HG03139 (cell line): ENCODE data around the gene UEVLD.

Source experiments
- ATAC-seq: cut with Tn5 transposase; IDR thresholded peaks from one replicate; pipeline ENCODE4 v1.9.1; 2021; ENCODE audit not compliant: unreplicated experiment

UEVLD gene

DNA sequence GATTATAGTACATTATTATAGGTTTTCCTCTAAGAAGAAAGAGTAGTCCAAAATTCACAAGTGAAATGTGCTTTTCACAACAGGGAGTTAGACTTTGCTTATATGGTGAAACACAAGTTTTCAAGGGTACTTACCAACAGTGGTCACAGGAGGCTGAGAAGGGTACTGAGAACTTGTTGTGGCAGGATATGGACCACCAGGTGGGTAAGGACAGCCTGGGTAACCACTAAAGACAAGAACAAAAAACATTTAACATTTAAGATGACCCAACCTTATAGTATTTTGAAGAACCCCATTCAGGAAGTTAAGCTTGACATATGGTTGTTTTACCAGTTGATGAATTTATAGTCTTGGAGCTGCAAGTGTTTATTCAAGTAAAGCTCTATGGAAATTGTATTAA, 86.2 kb downstream of the UEVLD start:
- no peak for ATAC-seq

DNA sequence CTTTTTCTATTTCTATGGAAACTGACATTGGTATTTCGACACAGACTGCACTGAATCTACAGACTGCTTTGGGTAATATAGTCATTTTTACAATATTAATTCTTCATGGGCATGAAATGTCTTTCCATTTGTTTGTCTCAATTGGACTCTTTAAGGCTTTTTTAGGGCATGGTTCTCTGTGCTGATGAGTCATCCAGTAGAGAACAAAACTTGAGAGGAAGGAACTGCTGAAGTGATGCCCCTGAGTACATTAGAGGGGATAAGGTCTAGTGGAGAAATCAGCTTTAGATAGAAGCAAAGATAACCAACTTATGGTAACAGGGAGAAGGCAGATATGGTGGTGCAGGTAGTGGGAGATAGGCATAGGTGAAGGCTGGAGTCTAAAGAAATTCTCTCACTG, 86.9 kb downstream of the UEVLD start:
- ATAC-seq: no peak

DNA sequence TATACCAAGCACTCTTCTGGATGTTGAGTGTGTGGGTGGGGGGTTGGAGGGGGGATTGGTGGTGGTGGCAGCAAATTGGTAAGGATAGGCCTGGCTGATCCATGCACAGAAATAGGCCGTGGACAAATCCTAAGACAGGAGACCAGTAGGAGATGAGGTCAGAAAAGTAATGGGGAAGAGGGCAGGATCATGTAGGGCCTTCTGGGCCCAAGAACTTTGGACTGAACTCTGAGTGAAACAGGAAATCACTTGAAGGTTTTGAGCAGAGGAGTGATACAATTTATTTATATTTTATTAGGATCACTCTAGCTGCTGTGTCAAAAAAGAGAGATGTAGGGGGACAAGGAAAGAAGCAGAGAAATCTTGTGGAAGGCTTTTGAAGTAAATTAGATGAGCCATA, 90.5 kb downstream of the UEVLD start:
- no peak for ATAC-seq

DNA sequence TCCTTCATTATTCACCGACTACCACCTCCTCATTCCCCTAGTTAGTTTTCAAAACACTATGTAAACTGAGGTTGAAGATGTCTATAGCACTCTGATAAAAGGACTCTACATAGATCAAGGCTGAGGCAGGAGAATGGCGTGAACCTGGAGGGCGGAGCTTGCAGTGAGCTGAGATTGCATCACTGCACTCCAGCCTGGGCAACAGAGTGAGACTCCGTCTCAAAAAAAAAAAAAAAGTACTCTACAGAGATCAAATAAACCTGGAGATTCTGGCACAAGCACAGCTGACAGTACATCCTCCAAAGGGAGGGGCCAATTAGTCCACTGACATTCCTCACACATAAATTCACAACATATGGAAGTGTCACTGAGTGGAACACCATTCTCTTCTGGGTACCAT, 92.8 kb downstream of the UEVLD start:
- no peak for ATAC-seq

DNA sequence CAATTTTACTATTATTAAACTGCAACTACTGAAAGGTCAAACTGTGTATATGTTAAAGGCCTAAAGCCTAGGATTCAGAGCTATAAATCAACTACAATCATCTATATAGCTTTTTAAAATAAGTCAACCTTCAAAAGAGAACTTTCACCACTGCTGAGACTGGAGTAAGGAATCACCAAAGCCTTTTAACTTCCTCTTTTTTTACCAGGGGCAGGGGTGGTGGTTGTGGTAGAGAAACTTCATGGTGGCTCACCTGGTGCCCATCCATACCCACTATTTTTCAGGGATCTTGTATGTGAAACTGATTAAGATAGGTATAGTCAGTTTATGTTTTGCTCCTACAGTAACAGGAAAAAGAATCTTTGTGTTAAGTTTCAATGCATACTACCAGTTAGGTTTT, 93.3 kb downstream of the UEVLD start:
- no peak for ATAC-seq

DNA sequence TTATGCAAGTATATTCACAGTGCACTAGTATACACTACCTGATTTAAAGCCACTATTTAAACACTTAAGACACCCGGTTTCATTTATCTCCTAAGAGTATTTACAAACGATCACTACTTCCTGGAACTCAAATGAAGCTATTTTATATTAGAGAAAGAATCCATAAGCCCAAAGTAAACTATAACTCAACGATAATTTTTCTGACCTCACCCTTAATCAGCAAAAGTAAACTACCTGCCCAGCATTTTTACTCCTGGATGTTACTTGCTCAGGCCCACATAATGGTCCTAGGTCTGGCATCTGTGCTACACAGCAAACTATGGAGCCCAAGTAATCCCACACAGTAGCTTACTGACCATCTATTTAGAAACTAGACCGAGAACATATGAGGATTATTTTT, 95.2 kb downstream of the UEVLD start:
- ATAC-seq: no peak

DNA sequence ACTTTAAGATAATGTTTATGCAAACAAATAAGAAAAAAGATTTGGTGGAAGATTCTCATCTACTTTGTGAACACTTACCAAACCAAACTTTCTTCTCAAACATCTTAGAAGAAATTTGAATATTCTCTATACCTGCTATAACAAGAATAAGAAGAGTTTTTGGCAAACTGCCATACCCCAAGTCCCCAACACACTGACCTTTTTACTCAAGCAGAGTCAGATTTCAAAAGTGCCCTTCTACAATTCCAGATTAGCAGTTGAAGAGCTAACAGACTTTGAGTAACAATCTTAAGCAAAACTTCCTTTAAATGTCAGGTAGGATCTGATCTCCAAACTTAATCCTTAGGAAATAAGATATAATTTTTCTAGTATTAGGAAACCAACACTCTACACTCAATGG, 95.6 kb downstream of the UEVLD start:
- ATAC-seq: no peak

DNA sequence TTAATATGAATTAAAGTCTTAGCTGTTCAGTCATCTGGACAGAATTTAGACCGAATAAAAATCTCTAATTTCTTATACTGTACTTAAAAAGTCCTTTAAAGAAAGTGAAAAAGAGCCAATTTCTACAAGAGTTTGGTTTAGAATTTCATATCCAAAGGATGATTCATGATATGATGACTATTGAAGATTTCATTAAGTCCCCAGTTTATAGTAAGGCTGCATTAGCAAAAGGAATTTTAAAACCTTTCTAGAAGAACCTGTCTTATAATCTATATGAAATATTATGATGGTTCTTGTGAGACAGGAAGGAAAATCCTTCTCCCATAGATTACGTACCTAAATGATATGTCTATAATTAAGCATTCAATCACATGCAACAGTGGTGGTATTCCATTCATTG, 96.6 kb downstream of the UEVLD start:
- no peak for ATAC-seq

DNA sequence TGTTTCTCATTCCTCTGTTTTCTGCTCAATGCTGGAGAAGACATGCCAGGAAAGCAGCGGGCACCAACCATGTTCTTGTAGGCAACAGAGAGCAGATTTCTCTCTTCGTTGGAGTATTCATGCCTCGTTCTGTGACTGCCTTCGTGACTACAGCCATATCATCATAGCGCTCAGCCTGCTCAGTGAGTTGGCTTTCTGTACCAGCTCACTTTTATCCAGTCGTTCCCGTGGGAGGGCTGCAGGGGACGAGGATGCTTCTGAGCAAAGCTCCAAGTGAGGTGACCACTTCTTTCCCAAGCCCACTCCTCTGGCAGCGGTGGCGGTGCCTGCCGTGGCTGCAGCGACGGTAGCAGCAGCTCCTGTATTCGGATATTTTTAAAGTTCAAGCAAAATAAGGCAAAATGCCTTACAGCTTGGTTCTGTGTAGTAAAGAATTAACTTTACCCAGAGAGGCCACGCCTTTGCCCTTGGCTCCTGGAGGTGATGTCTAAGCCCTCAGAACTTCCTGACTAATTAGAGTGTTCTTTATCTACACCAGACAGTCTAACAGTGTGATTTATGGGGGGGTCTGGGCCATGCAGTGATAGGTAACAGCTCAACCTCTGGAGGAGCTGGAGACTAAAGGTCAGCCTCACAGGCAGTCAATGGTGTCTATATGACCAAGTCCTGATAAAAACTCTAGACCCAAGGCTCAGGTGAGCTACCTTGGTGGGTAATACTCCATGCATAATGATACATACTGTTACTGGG, 97.6 kb downstream of the UEVLD start:
- ATAC-seq: no peak

DNA sequence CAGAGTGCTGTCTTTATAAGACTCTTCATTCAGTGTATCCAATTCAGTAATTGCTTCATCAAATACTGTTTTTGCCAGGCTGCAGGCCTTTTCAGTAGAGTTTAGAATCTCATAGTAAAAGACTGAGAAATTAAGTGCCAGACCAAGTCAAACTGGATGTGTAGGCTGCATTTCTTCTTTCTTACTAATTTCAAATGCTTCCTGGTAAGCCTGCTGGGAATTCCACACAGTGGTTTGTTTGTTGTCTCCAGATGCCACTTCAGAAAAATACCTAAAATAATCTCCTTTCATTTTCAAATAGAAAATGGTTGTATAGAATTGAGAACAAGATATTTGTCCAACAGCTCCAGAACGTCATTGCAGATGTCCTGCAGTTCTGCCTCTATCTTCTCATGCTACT, 98.2 kb downstream of the UEVLD start:
- ATAC-seq: no peak

DNA sequence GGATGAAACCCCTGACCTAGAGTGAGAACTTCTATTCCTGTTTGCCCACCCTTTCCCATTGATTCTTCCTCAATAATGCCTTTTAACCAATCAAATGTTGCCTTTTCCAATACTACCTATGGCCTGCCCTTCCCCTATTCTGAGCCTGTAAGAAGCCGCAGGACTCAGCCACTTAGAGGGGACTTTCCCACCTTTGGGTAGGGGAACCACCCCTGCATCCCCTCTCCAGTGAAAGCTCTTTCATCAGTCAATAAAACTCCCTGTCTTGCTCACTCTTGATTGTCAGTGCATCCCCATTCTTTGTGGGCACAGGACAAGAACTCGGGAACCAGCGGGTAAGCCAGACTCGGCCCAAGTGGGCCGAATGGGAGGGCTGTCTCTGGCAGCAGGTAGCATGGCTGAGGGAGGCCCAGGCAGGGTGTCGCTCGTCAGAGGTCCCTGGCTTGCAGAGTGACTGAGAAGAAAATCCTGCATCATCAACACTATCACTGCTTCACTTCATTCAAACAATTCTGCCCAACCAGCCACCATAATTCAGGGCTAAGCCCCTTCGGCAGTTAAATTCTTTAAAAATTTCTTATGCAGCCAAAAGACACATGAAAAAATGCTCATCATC, 102.5 kb downstream of the UEVLD start:
- ATAC-seq: no peak
